HEK293 (cell line): ENCODE results near the gene MYLK3.

ENCODE experiments used
- CTCF ChIP-seq: fragments of 450-650 bp; formaldehyde crosslinking; IDR thresholded peaks from 2 replicates; pipeline ENCODE4 v1.5.1; 2016; ENCODE audit warnings: missing biosample characterization, missing genetic modification characterization
- ZFP3 ChIP-seq: fragments of 450-650 bp; formaldehyde crosslinking; IDR thresholded peaks from 2 replicates; pipeline ENCODE4 v1.5.1; 2016; ENCODE audit warnings: low read depth, missing biosample characterization, missing genetic modification characterization

- TF ChIP-seq ZFP3 (tag by site-specific recombination) (no peak), CTCF (tag by site-specific recombination) (no peak)
These were observed 20.7 kb upstream of the MYLK3 start for GRCh38 chr16:46768809-46769208.
